ENCODE measurements around the gene FGFBP3.

Gene FGFBP3, protein sequence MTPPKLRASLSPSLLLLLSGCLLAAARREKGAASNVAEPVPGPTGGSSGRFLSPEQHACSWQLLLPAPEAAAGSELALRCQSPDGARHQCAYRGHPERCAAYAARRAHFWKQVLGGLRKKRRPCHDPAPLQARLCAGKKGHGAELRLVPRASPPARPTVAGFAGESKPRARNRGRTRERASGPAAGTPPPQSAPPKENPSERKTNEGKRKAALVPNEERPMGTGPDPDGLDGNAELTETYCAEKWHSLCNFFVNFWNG

DNA sequence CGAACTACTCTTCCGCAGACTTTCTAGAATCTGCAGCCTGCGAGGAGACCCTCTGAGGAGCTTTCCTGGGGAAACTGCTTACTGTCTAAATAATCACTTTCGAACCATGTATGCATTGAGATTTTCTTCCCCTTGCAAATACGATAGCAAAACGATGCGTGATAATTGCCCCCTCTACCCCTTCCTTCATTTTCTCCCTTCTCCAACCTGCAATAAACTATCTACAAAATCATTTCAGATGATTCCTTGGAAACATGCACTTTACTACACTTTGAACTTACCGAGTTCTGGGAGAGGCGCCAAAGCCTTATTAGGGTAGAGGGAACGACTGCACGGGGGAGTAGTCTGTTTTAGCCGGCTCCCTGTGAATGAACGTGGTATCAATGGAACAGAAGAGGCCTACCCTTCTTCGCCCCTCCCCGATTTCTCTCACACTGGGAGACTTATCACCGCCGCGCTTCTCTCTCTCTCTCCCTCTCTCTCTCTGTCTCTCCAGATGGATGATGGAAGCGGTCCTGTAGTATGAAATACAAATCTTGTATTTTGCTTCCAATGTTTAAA is at the start of gene FGFBP3:
TSS of gene FGFBP3 (minus strand) at position 370 of the 561 bp plus-strand sequence. CDS start 517 bp downstream, outside the sequence.
- no peaks in the 10 kb centered on the region for H3K27me3 ChIP-seq (ENCODE audit: control insufficient read depth, insufficient read depth, low read length)
- H3K4me1 ChIP-seq, result no peaks in the 10 kb centered on the region
- peak within 1 kb of the TSS; percentile 38 for H3K4me3 ChIP-seq (ENCODE audit: low read depth, low read length)
- H2AFZ ChIP-seq, result peak within 1 kb of the TSS; percentile 91
- H3K9me3 ChIP-seq (ENCODE audit: control insufficient read depth, low read length), result no peaks in the 10 kb centered on the region
- TF ChIP-seq, protein P1, sequence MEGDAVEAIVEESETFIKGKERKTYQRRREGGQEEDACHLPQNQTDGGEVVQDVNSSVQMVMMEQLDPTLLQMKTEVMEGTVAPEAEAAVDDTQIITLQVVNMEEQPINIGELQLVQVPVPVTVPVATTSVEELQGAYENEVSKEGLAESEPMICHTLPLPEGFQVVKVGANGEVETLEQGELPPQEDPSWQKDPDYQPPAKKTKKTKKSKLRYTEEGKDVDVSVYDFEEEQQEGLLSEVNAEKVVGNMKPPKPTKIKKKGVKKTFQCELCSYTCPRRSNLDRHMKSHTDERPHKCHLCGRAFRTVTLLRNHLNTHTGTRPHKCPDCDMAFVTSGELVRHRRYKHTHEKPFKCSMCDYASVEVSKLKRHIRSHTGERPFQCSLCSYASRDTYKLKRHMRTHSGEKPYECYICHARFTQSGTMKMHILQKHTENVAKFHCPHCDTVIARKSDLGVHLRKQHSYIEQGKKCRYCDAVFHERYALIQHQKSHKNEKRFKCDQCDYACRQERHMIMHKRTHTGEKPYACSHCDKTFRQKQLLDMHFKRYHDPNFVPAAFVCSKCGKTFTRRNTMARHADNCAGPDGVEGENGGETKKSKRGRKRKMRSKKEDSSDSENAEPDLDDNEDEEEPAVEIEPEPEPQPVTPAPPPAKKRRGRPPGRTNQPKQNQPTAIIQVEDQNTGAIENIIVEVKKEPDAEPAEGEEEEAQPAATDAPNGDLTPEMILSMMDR (IDR thresholded peaks at IDR 0.05), result no peak
- H3K9ac ChIP-seq, result peak within 1 kb of the TSS; percentile 63
- H3K36me3 ChIP-seq (ENCODE audit: control insufficient read depth, insufficient read depth, low read length), result no peaks in the 10 kb centered on the region
- H3K79me2 ChIP-seq, result no peaks in the 10 kb centered on the region
- H3K27ac ChIP-seq, result peak within 1 kb of the TSS; percentile 1
- peak within 1 kb of the TSS; percentile 55 for H3K4me2 ChIP-seq (ENCODE audit: low read length)

DNA sequence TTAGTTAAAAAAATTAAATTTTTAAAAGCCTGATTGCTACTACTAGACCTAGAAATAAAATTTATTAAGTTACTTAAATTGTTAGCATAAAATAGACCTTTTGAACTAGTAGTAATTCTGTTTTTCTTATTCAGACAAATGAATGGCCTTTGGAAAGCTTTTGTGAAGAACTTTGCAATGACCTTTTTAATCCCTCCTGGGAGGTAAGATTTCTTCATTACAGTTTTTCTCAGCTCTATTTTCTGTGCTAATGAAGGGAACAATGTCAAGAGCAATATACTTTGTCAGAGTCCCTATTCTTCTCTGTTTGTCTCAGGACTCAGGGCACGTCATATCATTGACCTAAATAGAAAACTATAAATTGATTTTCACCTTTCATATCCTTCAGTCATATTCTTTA is 47.8 kb upstream of the FGFBP3 start:
- H3K9ac ChIP-seq, result no peak overlapping the region

DNA sequence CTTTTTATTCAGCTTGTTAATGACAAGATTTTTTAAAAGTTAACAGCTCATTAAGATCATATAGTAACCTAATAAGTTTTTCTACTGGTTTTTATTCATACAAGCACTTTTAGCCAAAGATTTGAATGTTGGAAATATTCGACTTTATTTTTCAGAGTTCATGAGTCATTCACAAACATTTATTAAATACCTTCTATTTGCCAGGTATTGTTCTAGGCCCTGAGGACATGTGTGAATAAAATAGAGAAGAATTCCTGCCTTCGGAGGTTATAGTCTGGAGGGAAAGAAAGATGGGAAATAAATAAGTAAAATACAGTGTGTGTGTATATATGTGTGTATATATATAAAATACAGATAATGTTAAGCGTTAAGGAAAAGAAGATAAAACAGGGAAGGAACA is 45.8 kb upstream of the FGFBP3 start:
- H3K27ac ChIP-seq, result no peak overlapping the region
- no peaks in the 10 kb centered on the region for H3K4me1 ChIP-seq
- no peak overlapping the region for H3K9ac ChIP-seq
- no peak overlapping the region for H2AFZ ChIP-seq
- H3K4me3 ChIP-seq (ENCODE audit: low read depth, low read length), result no peak overlapping the region
- no peaks in the 10 kb centered on the region for H3K27me3 ChIP-seq (ENCODE audit: control insufficient read depth, insufficient read depth, low read length)
- H3K4me2 ChIP-seq (ENCODE audit: low read length), result no peak overlapping the region
- H3K79me2 ChIP-seq, result peaks cover 2% of the 10 kb centered on the region
- no peaks in the 10 kb centered on the region for H3K9me3 ChIP-seq (ENCODE audit: control insufficient read depth, low read length)
- TF ChIP-seq, protein P1 (IDR thresholded peaks at IDR 0.05), result no peak
- no peaks in the 10 kb centered on the region for H3K36me3 ChIP-seq (ENCODE audit: control insufficient read depth, insufficient read depth, low read length)

More for the DNA sequence above, 47.8 kb upstream of the FGFBP3 start:
- Histone ChIP-seq H3K9me3 (ENCODE audit: control insufficient read depth, low read length) (no peaks in the 10 kb centered on the region), H3K4me3 (ENCODE audit: low read depth, low read length) (no peak overlapping the region), H3K4me1 (no peaks in the 10 kb centered on the region), H2AFZ (no peak overlapping the region), H3K36me3 (ENCODE audit: control insufficient read depth, insufficient read depth, low read length) (no peaks in the 10 kb centered on the region), H3K27me3 (ENCODE audit: control insufficient read depth, insufficient read depth, low read length) (no peaks in the 10 kb centered on the region), H3K27ac (no peak overlapping the region), H3K4me2 (ENCODE audit: low read length) (no peak overlapping the region), H3K79me2 (peaks cover 2% of the 10 kb centered on the region)
- TF ChIP-seq, protein P1 (IDR thresholded peaks at IDR 0.05), result no peak

DNA sequence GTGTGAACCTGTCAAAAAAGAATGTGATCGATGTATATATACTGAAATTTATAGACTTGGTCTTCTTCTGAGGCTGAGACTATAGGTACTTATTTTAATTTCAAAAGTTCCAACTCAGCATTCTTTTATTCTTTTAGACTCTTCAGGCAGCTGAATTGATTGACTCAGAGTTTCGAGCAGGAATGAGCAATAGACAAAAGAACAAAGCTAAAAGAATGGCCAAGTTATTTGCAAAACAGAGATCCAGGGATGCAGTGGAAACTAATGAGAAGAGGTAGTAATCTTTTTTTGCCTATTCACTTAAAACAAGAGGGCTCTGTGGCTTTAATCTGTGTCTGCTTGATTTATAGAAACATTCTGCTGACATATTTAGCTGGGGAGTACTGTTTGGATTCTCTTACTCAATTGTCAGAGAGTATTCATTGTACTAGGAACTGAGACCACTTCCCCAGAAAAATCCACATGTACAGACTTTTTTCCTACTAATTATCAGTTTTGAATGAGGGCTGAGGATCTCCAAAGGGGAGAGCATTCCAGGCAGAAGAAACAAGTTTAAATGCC is 44.4 kb upstream of the FGFBP3 start:
- TF ChIP-seq, protein P1 (IDR thresholded peaks at IDR 0.05), result no peak
- H3K36me3 ChIP-seq (ENCODE audit: control insufficient read depth, insufficient read depth, low read length), result no peaks in the 10 kb centered on the region

More for the DNA sequence above, 44.4 kb upstream of the FGFBP3 start:
- no peak overlapping the region for H3K4me3 ChIP-seq (ENCODE audit: low read depth, low read length)
- no peaks in the 10 kb centered on the region for H3K4me1 ChIP-seq
- no peaks in the 10 kb centered on the region for H3K9me3 ChIP-seq (ENCODE audit: control insufficient read depth, low read length)
- no peak overlapping the region for H3K27ac ChIP-seq
- no peak overlapping the region for H2AFZ ChIP-seq
- H3K27me3 ChIP-seq (ENCODE audit: control insufficient read depth, insufficient read depth, low read length), result no peaks in the 10 kb centered on the region
- peaks cover 2% of the 10 kb centered on the region for H3K79me2 ChIP-seq
- no peak overlapping the region for H3K9ac ChIP-seq
- H3K4me2 ChIP-seq (ENCODE audit: low read length), result no peak overlapping the region

Data from parathyroid adenoma (tissue), 2 donors.